ENCODE measurements around the gene OPRM1.
"Not testable (repeated sequence)": the region's sequence is repeated elsewhere in the genome, so short reads cannot be mapped to it uniquely, and the experiment has no call there.

Gene OPRM1

GRCh38 chr6:154213782-154214181 is 174.7 kb downstream of the OPRM1 start:
- DNase-seq: no peak

- DNase-seq: no peak
Observed at GRCh38 chr6:154218301-154218700, 179.3 kb downstream of the OPRM1 start.

- no peak for DNase-seq
Observed at GRCh38 chr6:154218787-154219186, 179.7 kb downstream of the OPRM1 start.

DNA sequence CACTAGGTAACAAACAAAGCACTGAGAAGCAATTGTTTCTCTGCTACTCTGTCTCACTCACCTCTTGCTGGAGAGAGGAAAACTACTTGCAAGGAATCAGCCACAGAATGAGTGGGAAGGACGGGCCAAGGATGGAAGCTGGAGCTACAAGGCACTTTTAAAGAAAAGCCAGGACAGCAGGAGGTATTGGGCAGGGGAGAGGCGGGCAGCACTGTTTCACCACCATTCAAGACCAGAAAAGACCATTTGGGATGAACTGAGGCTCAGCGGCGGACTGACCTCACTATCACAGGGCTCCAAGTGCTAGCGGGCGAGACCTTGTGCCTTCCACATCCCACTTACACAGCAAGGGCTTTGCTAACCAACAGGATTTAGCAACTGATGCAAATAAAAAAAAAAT is 180.2 kb downstream of the OPRM1 start:
- DNase-seq: no peak

DNA sequence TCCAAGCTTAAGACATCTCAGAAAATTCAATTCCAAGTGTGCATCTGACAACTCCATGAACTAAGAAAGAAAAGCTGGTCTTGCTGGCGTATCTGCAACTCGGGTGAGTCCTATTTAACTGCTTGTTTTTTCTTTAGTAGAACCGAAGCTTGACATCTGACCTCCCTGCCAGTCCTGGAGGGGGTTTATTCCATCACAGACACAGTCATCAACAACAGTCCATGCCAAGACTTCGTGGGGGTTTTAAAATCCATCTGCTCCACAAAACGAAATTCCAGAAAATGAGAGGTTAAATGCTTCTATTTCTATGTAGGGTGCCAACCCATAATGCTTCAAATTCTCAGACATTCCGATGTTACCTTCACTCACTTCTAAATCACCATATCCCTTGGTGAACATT is 183.7 kb downstream of the OPRM1 start:
- DNase-seq: no peak

- no peak for DNase-seq
Observed at GRCh38 chr6:154223296-154223695, 184.3 kb downstream of the OPRM1 start.

DNA sequence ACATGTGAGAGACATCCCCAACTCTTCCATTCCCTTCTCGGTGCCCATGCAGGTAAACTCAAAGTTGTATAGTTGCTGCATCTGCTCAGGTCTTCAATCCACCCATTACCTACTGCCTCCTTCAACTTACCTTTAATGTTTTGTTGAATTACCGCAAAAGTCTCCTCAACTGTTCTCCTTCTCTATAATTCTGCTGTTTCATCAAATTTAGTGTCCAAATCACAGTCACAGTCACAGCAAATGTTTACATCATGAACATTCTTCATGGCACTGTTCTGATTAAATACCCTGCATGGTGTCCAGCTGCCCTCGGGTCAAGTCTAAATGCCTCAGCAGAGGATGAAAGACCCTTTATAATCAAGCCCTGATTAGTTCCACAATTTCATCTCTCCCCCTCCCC is 187.4 kb downstream of the OPRM1 start:
- no peak for DNase-seq

- no peak for DNase-seq
Observed at GRCh38 chr6:154227862-154228520, 189.0 kb downstream of the OPRM1 start.

GRCh38 chr6:154228521-154228905 is 189.5 kb downstream of the OPRM1 start:
- no peak for DNase-seq

DNA sequence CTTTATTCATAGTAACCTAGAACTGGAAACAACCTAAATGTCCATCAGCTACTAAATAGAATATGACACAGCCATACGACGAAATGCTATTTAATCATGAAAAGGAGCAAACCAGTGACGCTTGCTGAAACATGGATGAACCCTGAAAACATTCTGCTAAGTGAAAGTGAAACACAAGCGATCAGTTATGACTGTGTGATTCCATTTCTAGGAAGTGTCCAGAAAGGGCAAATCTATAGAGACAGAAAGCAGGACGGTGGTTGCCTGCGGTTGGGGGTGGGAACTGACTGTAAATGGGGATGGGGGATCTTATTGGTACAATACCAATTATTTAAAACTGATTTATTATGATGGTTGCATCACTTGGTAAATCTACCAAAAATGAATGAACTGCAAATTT is 190.7 kb downstream of the OPRM1 start:
- no peak for DNase-seq

- no peak for DNase-seq
Observed at GRCh38 chr6:154230393-154230792, 191.4 kb downstream of the OPRM1 start.

DNA sequence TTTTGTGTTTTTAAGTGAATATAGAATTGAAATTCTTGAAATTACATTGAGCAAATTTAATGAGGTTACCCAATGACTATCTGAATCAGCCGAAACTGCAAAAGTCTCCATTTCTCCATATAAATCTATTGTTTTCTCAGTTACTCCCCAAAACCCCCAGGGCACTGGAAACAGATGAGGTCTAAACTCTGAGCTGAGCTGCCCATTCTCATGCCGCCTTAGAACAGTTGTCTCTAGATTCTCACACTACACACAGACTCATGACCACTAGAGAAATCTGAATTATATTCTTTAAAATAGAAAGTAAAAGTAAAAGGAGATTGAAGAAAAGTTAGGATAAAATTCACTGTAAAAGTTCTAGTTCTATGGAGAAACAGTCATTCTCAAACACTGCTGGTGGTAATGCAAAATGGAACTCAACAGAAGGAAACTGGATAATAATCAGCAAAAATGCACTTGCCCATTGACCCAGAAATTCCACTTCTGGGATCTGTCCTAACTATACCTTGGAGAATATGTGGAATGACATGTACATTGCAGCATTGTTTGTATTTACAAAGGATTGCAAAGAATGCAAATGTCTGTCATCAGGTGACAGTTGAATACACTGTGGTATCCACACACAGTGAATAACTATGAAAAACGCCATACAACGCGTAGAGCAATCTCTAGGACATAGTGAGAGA is 192.0 kb downstream of the OPRM1 start:
- DNase-seq: no peak

DNA sequence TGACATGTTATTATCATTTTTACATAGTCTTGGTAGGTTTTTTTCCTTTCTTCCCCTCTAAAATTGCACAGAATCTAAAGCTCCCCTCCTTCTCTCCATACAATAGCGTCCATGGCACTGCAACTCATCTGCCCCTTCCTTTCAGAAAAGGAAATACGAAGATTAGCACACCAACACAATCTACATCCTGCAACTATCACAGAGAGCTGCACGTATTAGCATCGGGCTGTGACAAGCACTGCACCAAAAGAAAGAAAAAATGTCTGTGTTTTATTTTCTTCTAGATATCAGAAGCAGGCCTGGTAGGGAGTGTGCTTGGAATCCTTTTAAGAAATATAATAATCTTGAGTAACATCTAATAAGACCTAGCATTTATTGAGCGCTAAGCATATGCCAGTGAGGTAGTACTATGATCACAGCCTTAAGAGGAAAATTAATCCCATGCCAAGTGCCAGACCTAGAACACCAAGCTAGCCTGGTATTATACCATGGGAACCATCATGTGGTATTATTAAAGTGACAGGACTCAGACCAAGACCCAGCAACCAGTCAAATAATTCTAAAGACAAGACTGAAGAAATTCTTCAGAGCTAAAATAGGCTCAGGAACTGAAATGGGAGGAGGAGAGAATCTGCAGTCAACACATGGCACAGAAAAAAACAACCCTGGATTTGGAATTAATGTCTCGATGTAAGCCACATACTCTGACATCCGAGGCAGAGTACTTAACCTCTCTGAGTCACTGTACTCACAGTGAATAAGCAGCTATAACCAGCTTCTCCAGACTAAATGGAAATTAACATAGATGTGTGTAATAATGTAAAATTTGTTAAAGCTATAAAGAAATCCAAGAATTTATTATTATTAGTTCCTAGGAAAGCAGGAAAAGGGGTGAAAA is 193.2 kb downstream of the OPRM1 start:
- no peak for DNase-seq

DNA sequence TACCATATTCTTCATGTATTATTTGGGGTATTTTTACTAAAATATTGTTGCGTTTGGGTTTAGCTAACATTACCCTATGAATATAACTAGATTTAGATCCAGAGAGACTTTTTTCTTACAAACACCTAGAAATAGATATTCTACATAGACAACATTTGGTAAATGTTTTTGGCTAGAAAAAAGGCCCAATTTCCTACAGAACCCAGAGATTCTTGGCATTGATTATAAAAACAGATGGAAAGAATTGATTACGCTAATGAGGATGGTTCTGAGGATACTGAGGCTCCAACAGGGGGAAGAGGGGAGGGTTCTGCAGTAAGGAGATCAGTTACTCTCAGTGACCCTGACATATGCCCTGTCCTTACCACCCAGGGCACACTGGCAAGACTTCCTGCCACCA is 194.3 kb downstream of the OPRM1 start:
- no peak for DNase-seq

DNA sequence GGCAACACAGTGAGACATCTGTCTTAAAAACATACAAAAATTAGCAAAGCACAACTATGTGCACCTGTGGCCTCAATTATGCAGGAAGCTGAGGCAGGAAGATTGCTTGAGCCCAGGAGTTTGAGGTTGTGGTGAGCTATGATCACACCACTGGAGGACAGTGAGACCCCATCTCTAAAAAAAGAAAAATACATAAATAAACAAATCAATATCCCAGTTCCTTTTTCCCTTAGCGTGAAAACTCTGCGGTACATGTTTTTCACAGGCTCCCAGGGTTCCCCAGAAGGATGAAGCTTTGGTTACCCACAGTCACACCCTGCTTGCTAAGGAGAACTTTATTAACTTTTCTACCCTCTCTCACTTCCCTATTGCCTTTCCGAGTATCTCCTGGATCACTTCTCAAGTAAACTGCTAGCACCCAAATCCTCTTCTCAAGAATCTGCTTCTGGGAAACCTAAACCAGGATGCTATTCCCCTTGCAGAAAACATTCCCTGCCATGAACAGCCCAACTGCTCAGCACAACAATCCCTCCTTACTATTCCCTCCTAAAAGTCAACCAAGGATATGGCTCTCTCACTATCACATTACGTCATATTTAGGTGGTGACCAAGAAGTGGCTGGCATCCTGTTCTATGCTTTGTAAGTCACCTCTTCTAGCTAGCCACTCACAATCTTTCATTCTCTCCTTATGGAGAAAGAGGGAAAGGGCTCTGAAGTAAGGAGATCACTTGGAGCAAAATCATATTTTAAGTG is 195.2 kb downstream of the OPRM1 start:
- no peak for DNase-seq

GRCh38 chr6:154236646-154237301 is 197.7 kb downstream of the OPRM1 start:
- no peak for DNase-seq

DNA sequence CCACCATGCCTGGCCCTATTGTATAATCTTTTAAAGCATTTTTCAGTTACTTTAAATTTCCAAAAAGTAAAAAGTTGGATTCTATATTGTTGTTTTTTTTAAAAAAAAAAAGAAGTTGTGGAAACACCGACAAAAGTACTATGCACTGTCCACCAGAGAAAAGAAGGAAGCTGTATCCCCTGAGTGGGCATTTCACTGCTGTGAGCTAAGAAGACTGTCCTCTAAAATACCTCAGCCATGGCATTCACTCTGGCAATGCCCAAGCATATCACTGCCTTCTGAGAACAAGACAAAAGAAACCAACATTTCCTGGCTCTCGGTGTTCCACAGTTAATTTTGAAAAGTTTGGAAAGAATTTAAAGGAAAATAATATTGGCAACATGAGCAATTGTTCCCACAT is 199.8 kb downstream of the OPRM1 start:
- no peak for DNase-seq

- no peak for DNase-seq
Observed at GRCh38 chr6:154239392-154239791, 200.4 kb downstream of the OPRM1 start.

GRCh38 chr6:154241061-154241460 is 202.0 kb downstream of the OPRM1 start:
- DNase-seq: not testable (repeated sequence)

GRCh38 chr6:154241581-154241980 is 202.5 kb downstream of the OPRM1 start:
- no peak for DNase-seq

- DNase-seq: no peak
Observed at GRCh38 chr6:154242617-154243357, 203.7 kb downstream of the OPRM1 start.

All from activated CD8-positive, alpha-beta memory T cell treated with anti-CD3 and anti-CD28 coated beads for 24 hours (primary cell).